ENCODE data around the gene ZC3H12C.

The ZC3H12C gene

DNA sequence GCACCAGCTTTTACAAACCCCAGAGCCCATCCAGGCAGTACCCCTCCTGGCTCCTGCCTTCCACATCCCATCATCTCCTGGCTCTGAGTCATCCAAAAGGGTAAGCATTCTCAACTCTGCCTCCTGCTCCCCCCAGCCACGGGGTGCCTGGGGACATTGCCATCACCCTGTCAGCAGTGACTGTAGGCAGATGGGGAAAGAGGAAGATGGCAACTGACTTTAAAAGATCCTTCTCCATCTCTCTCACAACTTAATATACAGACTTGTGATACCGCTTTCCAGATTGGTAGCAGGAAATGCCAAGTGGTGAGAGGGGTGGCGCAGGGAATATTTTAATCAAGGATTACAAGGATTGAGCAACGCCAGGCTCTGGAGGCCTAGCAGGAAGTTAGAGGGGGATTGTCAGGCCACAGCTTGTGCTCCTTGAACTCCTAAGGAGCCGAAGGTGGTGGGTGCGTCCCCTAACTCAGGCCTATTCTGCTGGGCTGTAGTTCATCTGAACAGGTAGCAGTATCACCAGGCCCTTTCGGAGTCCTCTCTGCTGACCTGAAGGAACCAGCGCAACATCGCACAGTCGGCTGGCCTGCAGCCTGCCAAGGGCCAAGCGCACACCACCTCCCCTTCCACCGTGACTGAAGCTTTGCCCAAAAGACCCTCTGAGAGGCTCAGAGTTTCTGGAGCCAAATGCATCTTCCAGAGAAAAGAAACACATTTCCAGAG, 83.3 kb downstream of the ZC3H12C start:
- H3K9me2 ChIP-seq (ENCODE audit: low read depth, low read length), result no peaks in the 10 kb centered on the region
- H3F3A ChIP-seq (ENCODE audit: insufficient read depth, low read length), result no peaks in the 10 kb centered on the region
- no peaks in the 10 kb centered on the region for H3K36me3 ChIP-seq (ENCODE audit: insufficient read depth, low read length)
- no peak overlapping the region for H3K4me3 ChIP-seq (ENCODE audit: low read depth, low read length, poor library complexity, severe bottlenecking)
- H3K4me1 ChIP-seq (ENCODE audit: insufficient read depth, low read length, severe bottlenecking), result no peaks in the 10 kb centered on the region
- no peaks in the 10 kb centered on the region for H3K27me3 ChIP-seq (ENCODE audit: insufficient read depth, low read length)
- TF ChIP-seq, protein P1, sequence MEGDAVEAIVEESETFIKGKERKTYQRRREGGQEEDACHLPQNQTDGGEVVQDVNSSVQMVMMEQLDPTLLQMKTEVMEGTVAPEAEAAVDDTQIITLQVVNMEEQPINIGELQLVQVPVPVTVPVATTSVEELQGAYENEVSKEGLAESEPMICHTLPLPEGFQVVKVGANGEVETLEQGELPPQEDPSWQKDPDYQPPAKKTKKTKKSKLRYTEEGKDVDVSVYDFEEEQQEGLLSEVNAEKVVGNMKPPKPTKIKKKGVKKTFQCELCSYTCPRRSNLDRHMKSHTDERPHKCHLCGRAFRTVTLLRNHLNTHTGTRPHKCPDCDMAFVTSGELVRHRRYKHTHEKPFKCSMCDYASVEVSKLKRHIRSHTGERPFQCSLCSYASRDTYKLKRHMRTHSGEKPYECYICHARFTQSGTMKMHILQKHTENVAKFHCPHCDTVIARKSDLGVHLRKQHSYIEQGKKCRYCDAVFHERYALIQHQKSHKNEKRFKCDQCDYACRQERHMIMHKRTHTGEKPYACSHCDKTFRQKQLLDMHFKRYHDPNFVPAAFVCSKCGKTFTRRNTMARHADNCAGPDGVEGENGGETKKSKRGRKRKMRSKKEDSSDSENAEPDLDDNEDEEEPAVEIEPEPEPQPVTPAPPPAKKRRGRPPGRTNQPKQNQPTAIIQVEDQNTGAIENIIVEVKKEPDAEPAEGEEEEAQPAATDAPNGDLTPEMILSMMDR (IDR thresholded peaks at IDR 0.05; ENCODE audit: low read length), result no peak
- TF ChIP-seq EZH2 (IDR thresholded peaks at IDR 0.05; ENCODE audit: borderline replicate concordance, low read length), result no peak
- no peak overlapping the region for H2AFZ ChIP-seq (ENCODE audit: low read length)
- no peaks in the 10 kb centered on the region for H3K79me2 ChIP-seq (ENCODE audit: insufficient read depth, low read length)
- no peak overlapping the region for H3K9ac ChIP-seq (ENCODE audit: low read length)
- no peaks in the 10 kb centered on the region for H3K9me3 ChIP-seq (ENCODE audit: low read length)
- H3K27ac ChIP-seq (ENCODE audit: low read depth, low read length, poor library complexity, severe bottlenecking), result no peak overlapping the region
- no peaks in the 10 kb centered on the region for H4K20me1 ChIP-seq (ENCODE audit: insufficient read depth, low read length)
- no peak overlapping the region for H3K4me2 ChIP-seq (ENCODE audit: low read length)

GRCh38 chr11:110177086-110177456, 83.9 kb downstream of the ZC3H12C start:
- Histone ChIP-seq H3K9me2 (ENCODE audit: low read depth, low read length) (no peaks in the 10 kb centered on the region), H3F3A (ENCODE audit: insufficient read depth, low read length) (no peaks in the 10 kb centered on the region), H2AFZ (ENCODE audit: low read length) (no peak overlapping the region), H4K20me1 (ENCODE audit: insufficient read depth, low read length) (no peaks in the 10 kb centered on the region), H3K27ac (ENCODE audit: low read depth, low read length, poor library complexity, severe bottlenecking) (no peak overlapping the region), H3K9ac (ENCODE audit: low read length) (no peak overlapping the region), H3K4me3 (ENCODE audit: low read depth, low read length, poor library complexity, severe bottlenecking) (no peak overlapping the region), H3K4me1 (ENCODE audit: insufficient read depth, low read length, severe bottlenecking) (no peaks in the 10 kb centered on the region), H3K9me3 (ENCODE audit: low read length) (no peaks in the 10 kb centered on the region), H3K79me2 (ENCODE audit: insufficient read depth, low read length) (no peaks in the 10 kb centered on the region), H3K4me2 (ENCODE audit: low read length) (no peak overlapping the region), H3K27me3 (ENCODE audit: insufficient read depth, low read length) (no peaks in the 10 kb centered on the region), H3K36me3 (ENCODE audit: insufficient read depth, low read length) (no peaks in the 10 kb centered on the region)
- TF ChIP-seq, protein P1 (IDR thresholded peaks at IDR 0.05; ENCODE audit: low read length), result no peak
- TF ChIP-seq EZH2 (IDR thresholded peaks at IDR 0.05; ENCODE audit: borderline replicate concordance, low read length), result no peak

DNA sequence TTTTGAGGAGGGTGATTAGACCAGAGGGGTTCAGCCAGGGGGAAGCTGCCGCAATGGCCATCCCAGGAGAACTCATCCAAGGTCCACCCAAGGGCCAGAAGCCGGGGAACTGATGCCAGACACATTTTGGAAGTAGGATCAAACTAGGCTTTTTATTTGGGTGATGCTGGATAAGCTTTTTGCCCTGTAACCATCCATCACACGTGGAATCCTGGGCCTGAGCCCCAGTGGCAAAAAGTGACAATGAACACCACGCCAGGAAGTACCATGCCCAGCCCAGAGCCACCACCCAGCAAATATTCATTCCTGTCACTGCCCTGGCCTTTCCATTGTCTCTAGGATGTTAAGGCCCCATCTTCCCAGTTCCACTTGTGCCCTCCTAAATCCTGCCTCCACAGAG, 85.9 kb downstream of the ZC3H12C start:
- Histone ChIP-seq H4K20me1 (ENCODE audit: insufficient read depth, low read length) (no peaks in the 10 kb centered on the region), H3K79me2 (ENCODE audit: insufficient read depth, low read length) (no peaks in the 10 kb centered on the region), H3F3A (ENCODE audit: insufficient read depth, low read length) (no peaks in the 10 kb centered on the region), H3K4me3 (ENCODE audit: low read depth, low read length, poor library complexity, severe bottlenecking) (no peak overlapping the region), H3K9me2 (ENCODE audit: low read depth, low read length) (no peaks in the 10 kb centered on the region), H3K27ac (ENCODE audit: low read depth, low read length, poor library complexity, severe bottlenecking) (no peak overlapping the region), H3K27me3 (ENCODE audit: insufficient read depth, low read length) (no peaks in the 10 kb centered on the region), H3K4me1 (ENCODE audit: insufficient read depth, low read length, severe bottlenecking) (no peaks in the 10 kb centered on the region), H3K9me3 (ENCODE audit: low read length) (no peaks in the 10 kb centered on the region), H3K9ac (ENCODE audit: low read length) (no peak overlapping the region), H3K36me3 (ENCODE audit: insufficient read depth, low read length) (no peaks in the 10 kb centered on the region), H2AFZ (ENCODE audit: low read length) (no peak overlapping the region), H3K4me2 (ENCODE audit: low read length) (no peak overlapping the region)
- TF ChIP-seq, protein P1 (IDR thresholded peaks at IDR 0.05; ENCODE audit: low read length), result no peak

Measured in OCI-LY1 (cell line).